GM04504 (cell line): ENCODE data around the gene CRY2.

ENCODE experiments used
- DNase-seq: peaks from one replicate; pipeline ENCODE4 v3.0.0-alpha.2; 2012; ENCODE audit warnings: low read depth

Gene CRY2

DNA sequence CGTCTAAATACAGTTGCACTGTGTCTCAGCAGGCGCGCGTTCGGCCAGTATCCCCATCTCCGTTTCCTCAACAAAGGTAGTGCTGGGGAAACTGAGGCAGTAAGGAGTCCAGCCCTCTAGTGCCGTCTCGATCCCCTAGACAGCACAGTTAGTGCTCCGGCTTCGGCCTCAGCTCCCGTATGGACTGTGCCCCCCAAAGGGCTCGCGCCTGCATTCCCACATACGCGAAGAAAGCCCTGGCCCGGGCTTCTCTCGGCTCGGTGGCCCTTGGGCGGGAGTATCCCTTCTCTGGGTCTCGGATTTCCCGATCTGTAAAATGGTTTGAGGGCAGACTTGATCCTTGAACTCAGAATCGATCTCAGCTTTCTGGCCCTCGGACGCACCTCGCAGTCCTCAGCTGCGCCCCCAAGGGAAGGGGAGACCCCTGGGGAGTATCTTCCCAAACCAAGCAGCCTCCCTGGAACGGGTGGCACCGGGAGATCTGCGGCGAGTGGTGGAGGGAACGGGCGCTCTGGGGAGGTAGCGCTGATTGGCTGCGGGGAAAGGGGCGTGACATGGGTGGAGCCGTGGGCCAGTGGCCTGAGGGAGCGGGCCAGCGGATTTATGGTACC lies 71.2 kb downstream of the CRY2 start:
- DNase-seq: peak; percentile 44

DNA sequence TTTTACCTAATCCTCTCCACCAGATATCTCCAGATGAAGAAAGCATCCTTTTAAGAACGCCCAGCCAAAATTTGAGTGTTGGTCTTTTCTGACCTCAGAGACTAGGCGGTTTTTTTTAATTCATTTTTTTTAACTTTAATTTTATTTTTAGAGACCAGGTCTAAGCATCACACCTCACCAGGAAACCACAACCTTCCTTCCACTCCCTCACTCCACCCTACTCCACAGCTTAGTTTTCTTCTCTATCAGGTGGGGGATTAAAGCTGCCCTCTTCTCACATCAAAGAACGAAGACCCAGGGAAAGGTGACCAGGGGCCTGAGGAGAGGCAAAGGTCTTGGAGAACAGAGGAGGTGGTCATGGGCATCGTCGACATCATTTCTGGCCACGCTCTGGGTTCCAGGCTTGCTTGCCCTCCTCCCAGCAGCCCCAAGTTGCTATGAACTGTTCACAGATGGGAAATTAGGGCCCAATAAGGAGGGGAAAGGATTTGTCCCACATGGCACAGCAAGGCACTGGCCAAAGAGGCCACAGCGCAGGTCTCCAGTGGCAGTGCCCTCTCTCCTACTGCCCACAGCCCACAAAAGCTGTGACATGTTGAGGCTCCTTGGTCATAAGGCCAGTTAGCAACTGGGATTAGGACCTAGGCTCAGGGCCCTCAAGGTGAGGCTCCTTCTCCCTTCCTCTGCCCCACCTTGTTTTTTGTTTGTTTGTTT lies 71.8 kb downstream of the CRY2 start:
- DNase-seq: no peak

DNA sequence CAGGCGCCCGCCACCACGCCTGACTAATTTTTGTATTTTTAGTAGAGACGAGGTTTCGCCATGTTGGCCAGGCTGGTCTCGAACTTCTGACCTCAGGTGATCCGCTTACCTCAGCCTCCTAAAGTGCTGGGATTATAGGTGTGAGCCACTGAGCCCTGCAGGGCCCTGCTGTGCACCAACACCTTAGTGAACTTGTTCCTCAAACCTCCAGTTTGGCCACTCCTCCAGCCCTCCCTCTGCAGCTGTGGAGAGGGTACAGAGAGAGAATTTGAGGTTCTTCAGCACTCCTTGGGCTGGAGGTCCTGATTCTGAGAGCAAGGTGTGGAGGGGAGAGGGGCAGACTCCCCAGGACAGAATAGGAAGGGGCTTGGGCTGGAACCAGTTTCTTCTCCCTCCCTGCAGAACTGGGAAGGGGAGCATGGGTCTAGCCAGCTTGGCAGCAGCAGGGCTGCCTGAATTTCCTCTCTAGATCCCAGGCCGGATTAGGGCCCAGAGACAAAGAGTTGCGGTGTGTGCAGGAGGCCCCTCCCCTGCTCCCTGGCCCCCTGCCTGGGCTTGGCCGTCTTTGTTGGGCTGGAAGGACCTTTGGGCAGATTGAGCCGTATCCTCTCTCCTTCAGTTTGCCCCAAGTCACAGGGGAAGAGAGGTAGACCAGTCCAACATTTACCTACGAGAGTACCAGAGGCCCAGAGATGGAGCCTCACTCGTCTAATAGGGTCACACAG lies 72.7 kb downstream of the CRY2 start:
- DNase-seq: no peak

DNA sequence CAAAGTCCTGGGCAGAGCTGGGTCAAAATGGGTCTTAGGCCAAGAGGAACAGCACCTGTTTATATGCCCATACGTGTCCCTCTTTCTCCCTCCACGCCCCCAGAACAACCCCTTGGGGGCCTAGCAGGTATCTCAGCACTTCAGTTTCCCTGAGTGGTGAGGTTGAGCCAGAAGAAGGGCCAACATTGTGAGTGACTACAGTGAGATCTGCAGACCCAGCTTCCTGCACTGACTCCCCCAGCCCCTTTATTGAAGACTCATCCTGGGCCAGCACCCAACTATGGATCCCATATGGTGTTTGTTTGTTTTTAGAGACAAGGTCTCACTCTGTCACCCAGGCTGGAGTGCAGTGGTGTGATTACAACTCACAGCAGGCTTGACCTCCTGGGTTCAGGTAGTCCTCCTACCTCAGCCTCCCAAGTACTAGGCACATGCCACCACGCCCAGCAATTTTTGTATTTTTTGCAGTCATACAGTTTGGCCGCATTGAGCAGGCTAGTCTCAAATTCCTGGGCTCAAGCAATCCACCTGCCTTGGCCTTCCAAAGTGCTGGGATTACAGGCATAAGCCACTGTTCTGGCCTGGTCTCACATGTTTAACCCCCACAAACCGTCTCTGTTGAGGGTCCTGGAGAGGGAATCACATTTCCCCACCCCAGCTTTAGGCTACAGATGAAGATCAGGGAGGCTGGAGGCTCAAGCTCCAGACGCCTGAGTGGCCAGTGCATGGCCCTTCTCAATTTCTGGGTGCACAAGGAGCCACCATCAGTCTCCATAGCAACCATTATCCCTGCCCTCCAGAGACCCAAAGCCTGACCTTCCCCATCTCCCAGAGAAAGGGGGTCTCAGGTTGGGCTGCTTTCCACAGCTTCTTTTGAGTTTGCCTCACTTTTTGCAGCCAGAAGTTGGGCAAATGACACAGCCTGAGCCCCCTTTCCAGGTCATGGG lies 73.5 kb downstream of the CRY2 start:
- DNase-seq: no peak

DNA sequence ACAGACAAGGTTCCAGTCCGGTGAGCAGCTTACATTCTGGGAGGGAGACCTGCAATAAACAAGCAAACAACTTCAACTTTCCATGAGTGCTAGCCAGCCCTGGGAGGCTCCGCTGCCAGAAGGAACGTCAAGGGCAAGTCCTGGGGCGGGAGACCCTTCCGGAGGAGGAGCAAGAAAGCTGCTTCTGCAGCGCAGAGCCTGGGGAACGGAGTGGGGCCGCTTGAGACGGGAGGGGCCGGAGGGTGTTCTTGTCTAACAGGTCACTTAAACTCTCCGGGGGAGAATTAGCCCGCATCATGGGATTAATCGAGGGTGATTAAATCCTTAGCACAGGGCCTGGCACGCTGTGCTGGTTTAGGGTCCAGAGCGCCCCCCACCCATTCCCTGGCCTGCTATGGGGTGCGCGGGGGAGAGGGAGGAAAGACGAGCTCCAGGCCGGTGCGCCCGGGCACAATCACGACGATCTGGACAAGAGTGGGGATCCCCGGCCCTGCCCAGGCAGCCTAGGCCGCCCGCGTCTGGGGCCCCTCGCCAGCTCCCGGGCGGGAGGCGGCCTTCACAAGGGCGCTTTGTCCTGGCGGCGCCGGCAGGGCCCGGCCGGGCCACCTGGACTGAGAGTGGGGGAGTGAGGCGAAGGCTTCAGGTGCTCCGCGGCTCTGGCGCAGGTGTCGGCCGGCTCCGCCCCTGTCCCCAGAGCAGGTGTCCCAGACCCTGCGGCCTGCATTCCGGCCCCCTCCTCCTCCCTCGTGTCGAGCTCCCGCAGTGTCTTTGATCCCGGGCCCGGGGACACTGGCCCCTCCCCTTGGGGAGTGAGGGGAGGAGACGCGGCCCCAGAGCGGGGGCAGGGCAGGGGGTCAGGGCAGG lies 74.5 kb downstream of the CRY2 start:
- DNase-seq: no peak

DNA sequence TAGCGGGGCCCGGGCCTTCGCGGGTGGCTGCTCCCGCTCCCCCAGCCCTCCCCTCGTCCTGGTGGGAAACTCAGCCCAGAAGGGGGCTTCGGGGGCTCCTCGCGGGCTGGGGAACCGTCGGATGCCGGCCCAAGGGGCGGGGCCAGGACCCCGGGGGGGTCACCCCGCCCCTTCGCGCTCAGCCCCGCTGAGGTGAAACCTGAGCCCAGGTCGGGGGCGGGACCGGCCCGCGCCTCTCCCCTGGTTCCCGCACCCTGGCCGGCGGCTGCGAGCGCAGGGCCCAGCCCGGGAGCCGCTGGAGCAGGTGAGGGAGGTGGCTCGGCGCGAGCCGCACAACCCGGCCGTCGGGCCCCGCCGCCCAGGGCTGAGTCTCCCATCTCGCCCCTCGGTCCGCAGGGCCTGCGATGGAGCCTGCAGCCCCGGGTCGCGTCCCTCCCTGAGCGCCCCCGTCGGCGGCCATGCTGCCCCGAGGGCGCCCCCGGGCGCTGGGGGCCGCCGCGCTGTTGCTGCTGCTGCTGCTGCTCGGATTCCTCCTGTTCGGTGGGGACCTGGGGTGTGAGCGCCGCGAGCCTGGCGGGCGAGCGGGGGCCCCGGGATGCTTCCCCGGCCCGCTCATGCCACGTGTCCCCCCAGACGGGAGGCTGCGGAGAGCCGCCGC lies 75.3 kb downstream of the CRY2 start, which contains the start of gene LARGE2:
Gene LARGE2, plus strand, starts transcription at position 232 of the 658 bp plus-strand sequence. Its CDS starts 227 bp downstream, at position 459.
- DNase-seq: no peak

DNA sequence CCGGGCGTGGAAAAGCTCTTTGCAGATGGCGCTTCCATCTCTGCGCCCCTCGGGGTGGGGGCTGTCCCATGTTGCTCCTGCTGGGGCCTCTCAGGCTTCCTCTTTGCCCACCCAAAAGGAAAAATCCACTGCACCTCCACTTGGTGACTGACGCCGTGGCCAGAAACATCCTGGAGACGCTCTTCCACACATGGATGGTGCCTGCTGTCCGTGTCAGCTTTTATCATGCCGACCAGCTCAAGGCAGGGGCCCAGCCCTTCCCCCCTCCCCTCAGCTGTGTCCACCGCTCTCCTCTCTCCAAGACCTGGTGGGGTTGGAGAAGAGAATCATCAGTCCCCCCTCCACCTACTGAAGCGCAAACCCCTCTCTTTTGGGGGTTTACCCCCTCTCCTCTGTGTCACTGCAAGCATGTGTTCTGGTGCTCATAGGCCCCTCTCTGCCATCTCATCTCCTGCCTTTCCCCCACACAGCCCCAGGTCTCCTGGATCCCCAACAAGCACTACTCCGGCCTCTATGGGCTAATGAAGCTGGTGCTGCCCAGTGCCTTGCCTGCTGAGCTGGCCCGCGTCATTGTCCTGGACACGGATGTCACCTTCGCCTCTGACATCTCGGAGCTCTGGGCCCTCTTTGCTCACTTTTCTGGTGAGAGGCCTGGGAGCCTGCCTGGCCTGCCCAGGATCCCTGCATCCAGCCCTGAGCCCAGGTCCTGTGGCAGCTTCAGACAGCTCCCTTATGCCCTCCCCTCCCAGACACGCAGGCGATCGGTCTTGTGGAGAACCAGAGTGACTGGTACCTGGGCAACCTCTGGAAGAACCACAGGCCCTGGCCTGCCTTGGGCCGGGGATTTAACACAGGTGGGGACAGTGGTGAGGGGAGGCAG lies 77.0 kb downstream of the CRY2 start:
- no peak for DNase-seq

DNA sequence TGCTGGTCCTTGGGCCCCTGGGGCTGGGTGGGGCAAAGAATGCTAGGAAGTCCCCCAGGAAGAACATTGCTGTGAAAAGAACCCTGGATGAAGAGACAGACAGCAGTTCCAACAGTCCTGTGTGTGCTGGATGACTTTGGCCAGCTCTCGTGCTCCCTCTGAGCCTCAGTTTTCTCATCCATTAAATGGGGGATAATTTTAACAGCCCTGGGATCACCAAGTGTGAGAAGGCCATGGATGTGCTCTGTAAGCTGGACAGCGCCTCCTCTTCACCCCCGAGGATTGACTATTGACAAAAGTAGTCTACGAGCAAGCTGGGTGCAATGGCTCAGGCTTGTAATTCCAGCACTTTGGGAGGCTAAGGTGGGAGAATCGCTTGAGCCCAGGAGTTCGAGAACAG lies 77.7 kb downstream of the CRY2 start:
- no peak for DNase-seq

DNA sequence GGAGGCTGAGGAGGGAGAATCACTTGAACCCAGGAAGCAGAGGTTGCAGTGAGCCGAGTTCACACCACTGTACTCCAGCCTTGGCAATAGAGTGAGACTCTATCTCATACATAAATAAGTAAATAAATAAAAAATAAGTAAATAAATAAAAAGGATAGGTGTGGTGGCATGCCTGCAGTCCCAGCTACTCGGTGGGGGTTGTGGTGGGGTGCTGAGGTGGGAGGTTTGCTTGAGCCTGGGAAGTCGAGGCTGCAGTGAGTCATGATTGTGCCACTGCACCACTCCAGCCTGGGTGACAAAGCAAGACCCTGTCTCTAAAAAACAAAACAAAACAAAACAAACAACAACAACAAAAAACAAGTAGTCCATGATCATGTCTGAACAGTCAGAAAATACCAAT lies 78.3 kb downstream of the CRY2 start:
- DNase-seq: no peak

DNA sequence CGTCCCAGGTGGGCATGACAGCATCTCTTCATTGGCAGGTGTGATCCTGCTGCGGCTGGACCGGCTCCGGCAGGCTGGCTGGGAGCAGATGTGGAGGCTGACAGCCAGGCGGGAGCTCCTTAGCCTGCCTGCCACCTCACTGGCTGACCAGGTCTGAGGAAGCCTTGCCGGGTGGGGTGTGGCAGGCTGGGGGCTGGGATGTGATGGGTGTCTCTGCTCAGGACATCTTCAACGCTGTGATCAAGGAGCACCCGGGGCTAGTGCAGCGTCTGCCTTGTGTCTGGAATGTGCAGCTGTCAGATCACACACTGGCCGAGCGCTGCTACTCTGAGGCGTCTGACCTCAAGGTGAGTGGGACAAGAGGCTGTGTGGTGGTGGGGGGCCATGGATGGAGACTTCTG lies 78.7 kb downstream of the CRY2 start:
- no peak for DNase-seq

DNA sequence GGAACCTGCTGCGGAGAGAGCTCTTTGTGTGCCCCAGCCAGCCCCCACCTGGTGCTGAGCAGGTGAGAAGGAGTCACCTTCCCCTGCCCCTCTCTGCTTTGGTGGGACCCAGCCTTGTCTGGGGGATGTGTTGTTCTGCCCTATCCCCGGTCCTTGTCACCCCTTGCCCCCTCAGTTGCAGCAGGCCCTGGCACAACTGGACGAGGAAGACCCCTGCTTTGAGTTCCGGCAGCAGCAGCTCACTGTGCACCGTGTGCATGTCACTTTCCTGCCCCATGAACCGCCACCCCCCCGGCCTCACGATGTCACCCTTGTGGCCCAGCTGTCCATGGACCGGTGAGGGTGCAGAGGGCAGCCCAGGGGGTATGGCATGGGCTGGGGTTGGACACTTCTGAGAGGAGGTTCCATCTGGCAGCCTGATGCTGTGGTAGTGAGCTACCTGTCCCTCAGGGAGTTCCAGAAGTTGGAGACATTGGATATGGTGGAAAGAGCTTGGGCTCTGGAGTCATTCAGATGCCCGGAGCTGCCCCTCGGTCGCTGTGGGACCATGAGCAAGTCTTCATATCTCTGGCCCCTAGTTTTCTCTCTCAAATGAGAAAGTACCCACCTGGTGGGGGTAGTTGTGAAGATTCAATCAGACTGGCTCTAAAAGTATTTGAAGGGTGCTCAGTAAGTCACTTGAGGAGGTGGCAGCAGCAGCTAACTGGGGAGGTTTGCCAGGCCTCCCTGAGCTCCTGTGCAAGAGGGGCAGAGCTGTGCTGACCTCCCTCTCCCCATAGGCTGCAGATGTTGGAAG lies 79.5 kb downstream of the CRY2 start:
- DNase-seq: no peak

DNA sequence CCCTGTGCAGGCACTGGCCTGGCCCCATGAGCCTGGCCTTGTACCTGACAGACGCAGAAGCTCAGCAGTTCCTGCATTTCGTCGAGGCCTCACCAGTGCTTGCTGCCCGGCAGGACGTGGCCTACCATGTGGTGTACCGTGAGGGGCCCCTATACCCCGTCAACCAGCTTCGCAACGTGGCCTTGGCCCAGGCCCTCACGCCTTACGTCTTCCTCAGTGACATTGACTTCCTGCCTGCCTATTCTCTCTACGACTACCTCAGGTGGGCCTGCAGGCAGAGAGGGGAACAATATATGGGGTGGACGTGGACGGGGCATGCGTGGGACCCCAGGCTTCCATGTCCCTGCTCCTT lies 80.0 kb downstream of the CRY2 start:
- no peak for DNase-seq

DNA sequence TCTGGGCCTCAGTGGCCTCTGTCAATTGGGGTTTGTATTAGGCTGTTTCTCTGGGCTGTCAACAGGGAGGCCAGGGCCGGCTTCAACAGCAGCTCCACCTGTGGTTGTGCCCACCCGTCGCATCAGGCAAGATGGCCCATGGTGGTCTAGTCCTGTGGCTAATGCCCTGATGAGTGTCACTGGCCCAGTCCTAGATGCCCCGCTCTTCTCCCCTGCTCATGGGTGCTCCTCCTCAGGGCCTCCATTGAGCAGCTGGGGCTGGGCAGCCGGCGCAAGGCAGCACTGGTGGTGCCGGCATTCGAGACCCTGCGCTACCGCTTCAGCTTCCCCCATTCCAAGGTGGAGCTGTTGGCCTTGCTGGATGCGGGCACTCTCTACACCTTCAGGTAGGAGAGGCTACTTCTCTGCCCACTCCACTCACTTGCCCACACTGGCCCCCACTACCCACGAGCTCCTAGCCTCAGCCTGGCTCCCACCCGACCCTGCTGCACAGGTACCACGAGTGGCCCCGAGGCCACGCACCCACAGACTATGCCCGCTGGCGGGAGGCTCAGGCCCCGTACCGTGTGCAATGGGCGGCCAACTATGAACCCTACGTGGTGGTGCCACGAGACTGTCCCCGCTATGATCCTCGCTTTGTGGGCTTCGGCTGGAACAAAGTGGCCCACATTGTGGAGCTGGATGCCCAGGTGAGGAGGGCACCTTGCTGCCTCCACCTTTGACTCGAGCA lies 80.6 kb downstream of the CRY2 start:
- no peak for DNase-seq

DNA sequence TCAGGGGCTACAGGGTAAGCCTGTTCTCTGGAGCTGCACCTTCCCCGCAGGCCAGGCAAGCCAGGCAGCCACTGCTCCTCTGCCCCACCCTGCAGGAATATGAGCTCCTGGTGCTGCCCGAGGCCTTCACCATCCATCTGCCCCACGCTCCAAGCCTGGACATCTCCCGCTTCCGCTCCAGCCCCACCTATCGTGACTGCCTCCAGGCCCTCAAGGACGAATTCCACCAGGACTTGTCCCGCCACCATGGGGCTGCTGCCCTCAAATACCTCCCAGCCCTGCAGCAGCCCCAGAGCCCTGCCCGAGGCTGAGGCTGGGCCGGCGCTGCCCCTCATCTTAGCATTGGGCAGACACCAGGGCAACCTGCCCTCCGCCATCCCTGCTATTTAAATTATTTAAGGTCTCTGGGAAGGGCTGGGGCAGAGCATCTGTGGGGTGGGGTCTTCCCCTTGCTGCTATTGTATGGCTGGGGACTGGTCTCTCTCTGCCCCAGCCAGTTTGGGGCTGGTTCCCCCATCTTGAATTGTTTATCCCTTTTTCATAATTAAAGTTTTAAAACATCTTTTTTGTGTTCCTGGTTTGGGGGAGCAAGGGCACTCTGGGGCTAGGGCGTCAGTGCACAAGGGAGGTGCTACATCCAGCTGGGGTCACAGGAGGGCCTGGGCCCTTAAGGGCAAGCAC lies 81.4 kb downstream of the CRY2 start:
- DNase-seq: no peak

DNA sequence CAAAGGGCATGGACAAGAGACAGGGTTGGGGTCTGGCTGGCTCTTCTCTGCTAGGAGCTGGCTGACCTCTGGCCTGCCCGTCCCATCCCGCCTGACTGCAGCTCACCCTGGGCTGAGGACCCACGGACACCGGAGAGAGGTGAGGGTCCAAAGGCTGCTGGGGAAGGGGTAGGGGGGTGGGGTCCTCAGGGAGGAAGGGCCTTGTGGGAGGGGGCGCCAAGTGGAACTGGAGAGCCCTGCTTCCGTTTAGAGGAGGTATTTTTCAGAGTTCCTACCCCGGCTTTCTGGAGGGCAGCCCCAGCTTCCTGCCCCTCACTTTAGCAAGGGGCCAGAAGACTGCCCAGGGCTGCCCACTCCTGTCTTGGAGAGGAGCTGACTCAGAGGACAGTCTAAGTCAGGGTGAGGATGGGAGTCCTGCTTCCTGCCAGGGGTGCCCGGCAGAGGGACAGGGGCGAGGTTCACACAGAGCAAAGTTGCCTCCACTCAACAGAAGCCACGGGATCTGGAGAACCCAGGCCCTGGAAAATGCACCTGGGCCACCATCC lies 82.3 kb downstream of the CRY2 start:
- DNase-seq: no peak

DNA sequence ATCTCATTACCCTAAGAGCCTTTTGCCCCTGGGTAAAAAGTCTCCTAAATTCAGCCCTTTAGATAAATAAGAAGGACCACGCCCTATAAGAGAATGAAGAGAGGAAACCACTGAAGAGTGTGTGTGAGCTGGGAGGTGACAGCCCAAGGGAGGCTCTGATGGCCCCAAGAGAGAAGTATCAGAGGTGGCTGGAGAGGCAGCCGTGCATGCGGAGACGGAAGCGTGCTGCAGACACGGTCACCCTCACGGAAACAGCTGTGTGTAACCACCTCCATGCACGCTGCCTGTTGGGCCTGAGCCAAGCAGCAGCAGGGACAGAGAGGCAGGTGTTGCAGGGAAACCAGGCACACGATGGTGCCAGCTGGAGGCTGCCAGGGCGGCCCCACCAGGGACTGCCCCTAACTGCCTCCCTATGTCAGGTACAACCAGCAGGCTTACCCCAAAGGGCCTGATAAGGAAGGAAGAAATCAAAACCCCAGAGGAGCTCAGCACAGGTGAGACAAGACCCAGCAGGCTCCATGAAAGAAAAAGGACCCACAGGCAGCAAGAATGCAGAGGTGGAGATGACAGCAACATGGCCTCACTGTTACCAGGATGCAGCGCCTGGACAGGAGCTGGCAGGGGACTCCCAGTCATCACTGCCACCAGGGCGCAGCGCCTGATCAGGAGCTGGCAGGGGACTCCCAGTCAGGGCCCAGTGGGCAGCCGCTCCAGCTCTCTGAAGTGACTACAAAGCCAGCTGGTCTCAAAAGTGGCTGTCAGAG lies 82.9 kb downstream of the CRY2 start:
- DNase-seq: no peak
